Mammary epithelial cell (primary cell): ENCODE data around the gene ZCCHC10.

ENCODE experiments used
- CTCF ChIP-seq, 2 donors: IDR thresholded peaks in 1 of 2; conservative IDR thresholded peaks in 1 of 2; 2 replicates each; pipeline ENCODE4 v1.5.1; 2011 to 2012; ENCODE audit warnings: inconsistent platforms in 2 of 2, low read length in 2 of 2, mild to moderate bottlenecking in 2 of 2, control low read depth in 1 of 2, low read depth in 1 of 2; ENCODE audit not compliant: insufficient read depth in 1 of 2; ENCODE audit errors: extremely low read depth in 1 of 2
- EZH2 ChIP-seq: IDR thresholded peaks from 2 replicates; pipeline ENCODE4 v1.6.1; 2012; ENCODE audit warnings: low read length, inconsistent platforms, borderline replicate concordance

GRCh38 chr5:132979367-132979940 is 46.9 kb downstream of the ZCCHC10 start:
- TF ChIP-seq CTCF (conservative IDR thresholded peaks at IDR 0.05 in 1 of 2, IDR thresholded peaks at IDR 0.05 in 1 of 2; ENCODE audit: extremely low read depth in 1 of 2, insufficient read depth in 1 of 2, low read depth in 1 of 2, low read length in 2 of 2) (no peak), EZH2 (no peak)
